Nephron progenitor cell (in vitro differentiated cells): ENCODE results near the gene TAGLN3.

Experiments
- DNase-seq: peaks from one replicate; pipeline ENCODE4 v3.0.0; 2021
- H3K27ac Mint-ChIP-seq: 2 replicates; pipeline ENCODE4 v1.8.0; 2021; ENCODE audit warnings: mild to moderate bottlenecking, moderate library complexity, mixed read lengths
- H3K27me3 Mint-ChIP-seq: 2 replicates; pipeline ENCODE4 v1.8.0; 2021; ENCODE audit warnings: mild to moderate bottlenecking, low read depth, mixed read lengths; ENCODE audit not compliant: poor library complexity
- H3K36me3 Mint-ChIP-seq: 2 replicates; pipeline ENCODE4 v1.8.0; 2021; ENCODE audit warnings: low read depth, mixed read lengths
- H3K4me1 Mint-ChIP-seq: 2 replicates; pipeline ENCODE4 v1.8.0; 2021; ENCODE audit warnings: mixed read lengths
- H3K4me3 Mint-ChIP-seq: 2 replicates; pipeline ENCODE4 v1.8.0; 2021; ENCODE audit warnings: mild to moderate bottlenecking, moderate library complexity, mixed read lengths
- H3K9me3 Mint-ChIP-seq: 2 replicates; pipeline ENCODE4 v1.8.0; 2021; ENCODE audit warnings: mild to moderate bottlenecking, moderate library complexity, mixed read lengths
- TF ChIP-seq, protein P1 (sequence below): fragments of 200-600 bp; sonication (generic); IDR thresholded peaks from 2 replicates; pipeline ENCODE4 v1.5.0; 2021; ENCODE audit warnings: antibody characterized with exemption

The TAGLN3 gene

DNA sequence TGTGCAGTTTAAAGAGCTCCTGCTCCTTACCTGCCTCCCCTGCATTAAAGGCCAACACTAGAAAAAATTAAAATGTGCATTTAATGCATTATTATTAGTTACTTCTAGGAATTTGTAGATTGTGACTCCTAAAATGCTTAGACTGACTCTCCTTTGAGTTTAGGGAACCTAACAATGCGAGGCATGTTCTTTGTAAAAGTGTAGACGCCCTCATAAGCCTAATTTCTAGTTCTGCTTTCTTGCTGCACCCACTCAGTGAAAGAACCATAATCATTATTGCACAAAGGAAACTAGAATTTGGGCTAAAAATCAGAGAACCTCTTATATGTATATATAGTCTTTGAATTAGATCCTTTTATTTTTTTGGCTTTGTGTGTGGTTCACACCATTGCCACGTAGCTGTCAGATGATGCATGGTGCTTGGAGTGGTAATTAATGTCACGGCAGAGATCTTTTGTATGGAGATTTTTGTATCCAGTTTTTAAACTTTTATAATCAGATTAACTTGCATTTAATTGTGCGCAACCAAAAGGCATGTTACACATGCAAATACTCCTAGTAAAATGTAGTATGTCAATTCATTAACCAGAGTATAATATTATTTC, 19.2 kb upstream of the TAGLN3 start:
- DNase-seq, result no peak
- Mint-ChIP-seq H3K4me3 (peak overlapping the region; percentile 88), H3K9me3 (no peaks in the 10 kb centered on the region), H3K27me3 (no peaks in the 10 kb centered on the region), H3K4me1 (peaks cover 41% of the 10 kb centered on the region), H3K27ac (no peak overlapping the region), H3K36me3 (peaks cover 17% of the 10 kb centered on the region)
- TF ChIP-seq, protein P1, sequence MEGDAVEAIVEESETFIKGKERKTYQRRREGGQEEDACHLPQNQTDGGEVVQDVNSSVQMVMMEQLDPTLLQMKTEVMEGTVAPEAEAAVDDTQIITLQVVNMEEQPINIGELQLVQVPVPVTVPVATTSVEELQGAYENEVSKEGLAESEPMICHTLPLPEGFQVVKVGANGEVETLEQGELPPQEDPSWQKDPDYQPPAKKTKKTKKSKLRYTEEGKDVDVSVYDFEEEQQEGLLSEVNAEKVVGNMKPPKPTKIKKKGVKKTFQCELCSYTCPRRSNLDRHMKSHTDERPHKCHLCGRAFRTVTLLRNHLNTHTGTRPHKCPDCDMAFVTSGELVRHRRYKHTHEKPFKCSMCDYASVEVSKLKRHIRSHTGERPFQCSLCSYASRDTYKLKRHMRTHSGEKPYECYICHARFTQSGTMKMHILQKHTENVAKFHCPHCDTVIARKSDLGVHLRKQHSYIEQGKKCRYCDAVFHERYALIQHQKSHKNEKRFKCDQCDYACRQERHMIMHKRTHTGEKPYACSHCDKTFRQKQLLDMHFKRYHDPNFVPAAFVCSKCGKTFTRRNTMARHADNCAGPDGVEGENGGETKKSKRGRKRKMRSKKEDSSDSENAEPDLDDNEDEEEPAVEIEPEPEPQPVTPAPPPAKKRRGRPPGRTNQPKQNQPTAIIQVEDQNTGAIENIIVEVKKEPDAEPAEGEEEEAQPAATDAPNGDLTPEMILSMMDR, result no peak

DNA sequence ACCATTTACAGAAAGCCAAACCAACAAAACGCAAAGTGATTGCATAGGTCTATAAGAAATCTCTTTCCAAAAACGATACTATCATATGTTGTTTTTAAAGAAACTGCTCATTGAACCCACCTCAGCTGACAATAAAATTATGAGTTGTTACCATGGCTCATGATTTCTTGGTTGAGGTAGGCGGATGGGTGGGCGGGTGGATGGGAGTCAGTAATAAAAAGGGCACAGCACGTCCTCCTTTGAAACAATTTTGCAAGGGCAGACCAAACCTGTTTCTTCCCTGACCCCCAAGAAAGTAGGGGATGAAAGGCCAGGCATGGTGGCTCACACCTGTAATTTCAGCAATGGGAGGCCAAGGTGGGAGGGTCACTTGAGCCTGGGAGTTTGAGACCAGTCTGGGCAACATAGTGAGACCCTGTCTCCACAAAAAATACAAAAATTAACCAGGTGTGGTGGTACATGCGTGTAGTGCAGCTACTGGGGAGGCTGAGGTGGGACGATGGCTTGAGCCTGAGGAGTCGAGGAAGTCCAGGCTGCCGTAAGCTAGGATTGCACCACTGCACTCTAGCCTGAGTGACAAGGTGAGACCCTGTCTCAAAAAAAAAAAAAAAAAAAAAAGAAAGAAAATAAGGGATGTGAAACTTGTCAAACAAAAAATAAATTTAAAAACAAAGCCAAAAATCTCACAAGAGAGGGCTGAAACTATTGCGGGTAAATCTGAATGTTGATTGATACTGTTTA, 17.8 kb upstream of the TAGLN3 start:
- peaks cover 28% of the 10 kb centered on the region for H3K36me3 Mint-ChIP-seq
- no peak overlapping the region for H3K27ac Mint-ChIP-seq
- peak overlapping the region; percentile 88 for H3K4me3 Mint-ChIP-seq
- peaks cover 41% of the 10 kb centered on the region for H3K4me1 Mint-ChIP-seq
- no peak for DNase-seq
- TF ChIP-seq, protein P1, result no peak
- no peaks in the 10 kb centered on the region for H3K9me3 Mint-ChIP-seq
- H3K27me3 Mint-ChIP-seq, result no peaks in the 10 kb centered on the region

DNA sequence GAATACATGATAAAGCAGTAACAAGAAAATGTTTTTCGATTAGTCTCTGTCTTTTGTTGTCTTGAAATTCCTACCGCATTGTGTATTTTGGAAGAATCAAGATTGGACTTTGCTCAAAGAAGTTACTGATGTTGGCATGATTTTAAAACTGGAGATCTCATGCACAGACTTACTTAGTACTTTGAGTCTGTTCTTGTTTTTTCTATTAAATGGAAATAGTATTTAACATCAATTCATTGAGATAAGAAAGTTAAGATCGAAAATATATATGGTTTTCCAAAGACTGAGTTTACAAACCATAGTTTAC, 17.3 kb upstream of the TAGLN3 start:
- no peaks in the 10 kb centered on the region for H3K27me3 Mint-ChIP-seq
- no peaks in the 10 kb centered on the region for H3K9me3 Mint-ChIP-seq
- peak overlapping the region; percentile 88 for H3K4me3 Mint-ChIP-seq
- peaks cover 41% of the 10 kb centered on the region for H3K4me1 Mint-ChIP-seq
- no peak for DNase-seq
- H3K27ac Mint-ChIP-seq, result no peak overlapping the region
- peaks cover 33% of the 10 kb centered on the region for H3K36me3 Mint-ChIP-seq
- TF ChIP-seq, protein P1, result no peak

DNA sequence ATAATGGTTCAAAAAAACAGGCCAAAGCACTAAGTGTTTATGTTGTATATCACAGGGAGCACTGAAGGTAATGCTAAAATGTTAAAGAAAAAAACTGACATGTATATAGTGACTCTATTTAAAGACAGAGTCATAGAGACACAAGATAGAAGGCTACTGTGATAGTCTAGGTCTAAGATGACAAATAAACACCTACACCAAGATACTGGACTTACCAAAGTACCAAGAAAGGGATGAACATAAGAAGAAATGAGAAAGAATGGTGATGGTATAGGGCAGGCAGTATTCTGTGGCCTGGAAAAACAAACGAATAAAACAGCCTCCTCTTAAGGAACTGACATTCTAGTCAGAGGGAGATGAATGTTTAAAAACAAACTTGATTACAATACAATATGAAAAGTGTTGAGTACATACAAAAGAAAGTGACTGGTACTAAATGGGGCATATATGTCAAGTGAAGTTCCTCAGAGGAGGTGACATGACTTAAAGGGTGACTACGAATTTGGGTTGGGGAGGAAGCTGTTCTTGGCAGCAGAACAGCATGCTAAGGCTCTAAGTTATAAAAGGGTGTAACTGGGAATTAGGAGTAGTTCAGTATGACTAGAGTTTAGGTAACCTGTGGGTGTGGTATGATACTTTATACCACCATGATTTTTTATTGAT, 14.0 kb upstream of the TAGLN3 start:
- Mint-ChIP-seq H3K4me3 (no peak overlapping the region), H3K27ac (no peak overlapping the region), H3K4me1 (peaks cover 32% of the 10 kb centered on the region), H3K36me3 (peaks cover 51% of the 10 kb centered on the region), H3K27me3 (no peaks in the 10 kb centered on the region), H3K9me3 (no peaks in the 10 kb centered on the region)
- DNase-seq, result no peak
- TF ChIP-seq, protein P1, result no peak

GRCh38 chr3:111986800-111987199, 11.9 kb upstream of the TAGLN3 start:
- Mint-ChIP-seq H3K27me3 (no peaks in the 10 kb centered on the region), H3K36me3 (peaks cover 57% of the 10 kb centered on the region), H3K4me3 (no peak overlapping the region), H3K27ac (no peak overlapping the region), H3K9me3 (no peaks in the 10 kb centered on the region), H3K4me1 (peaks cover 12% of the 10 kb centered on the region)
- TF ChIP-seq, protein P1, result no peak
- no peak for DNase-seq
